Regular cardiac myocyte (primary cell): ENCODE results near the gene DERA. TPM values are rescaled to one million over a fixed set of nuclear protein-coding genes. Genes with fewer than 3 reads are reported as not detected.

ENCODE experiments used
- total RNA-seq: library from RNA; depleted of rRNA; stranded (reverse); fragments of >200 nt; gene quantifications from 2 replicates; pipeline ENCODE4 v1.2.3, GENCODE V29; 2014

DERA gene
- 44.5 and 65.6 TPM in 2 replicates for total RNA-seq

DNA sequence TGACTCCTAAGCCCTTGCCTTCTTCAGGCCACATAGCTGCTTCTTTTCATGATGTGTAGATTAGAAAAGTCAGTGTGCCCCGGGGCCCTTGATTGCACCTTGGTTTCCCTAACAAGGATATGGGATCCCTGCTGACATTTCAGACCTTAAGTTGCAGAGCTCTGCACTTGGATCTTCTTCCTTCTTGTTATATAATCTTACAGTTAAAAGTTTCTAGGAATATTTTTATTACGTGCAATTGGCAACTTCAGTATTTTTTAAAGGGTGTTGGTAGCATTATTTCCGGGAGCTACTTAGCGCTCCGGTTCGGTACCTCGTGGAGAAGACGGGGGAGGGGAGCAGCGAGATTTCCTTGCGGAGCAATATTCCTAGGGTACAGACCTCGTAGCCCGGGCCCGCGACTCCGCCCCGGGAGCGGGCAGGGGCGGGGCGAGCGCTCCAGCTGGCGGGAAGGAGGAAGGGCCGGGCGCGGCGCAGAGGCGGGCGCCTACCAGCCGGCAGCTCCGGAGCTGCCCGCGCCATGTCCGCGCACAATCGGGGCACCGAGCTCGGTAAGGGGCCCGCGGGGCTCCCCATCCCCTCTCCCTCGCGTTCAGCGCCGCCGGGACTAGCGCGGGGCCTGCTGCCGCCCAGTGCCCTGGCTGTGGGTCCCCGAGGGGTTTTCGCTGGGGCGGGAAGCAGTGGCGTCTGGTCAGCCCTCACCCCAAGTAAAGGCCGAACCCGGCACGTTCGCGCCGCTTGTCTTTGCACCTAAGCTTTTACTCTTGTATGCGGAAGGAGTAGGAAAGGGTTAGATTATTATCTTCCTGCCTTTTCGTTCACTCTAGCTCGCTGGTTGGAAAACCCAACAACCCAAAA, at the start of gene DERA:
TSS of gene DERA (plus strand) at position 469 of the 858 bp plus-strand sequence. CDS start at position 521, 52 bp downstream.

DNA sequence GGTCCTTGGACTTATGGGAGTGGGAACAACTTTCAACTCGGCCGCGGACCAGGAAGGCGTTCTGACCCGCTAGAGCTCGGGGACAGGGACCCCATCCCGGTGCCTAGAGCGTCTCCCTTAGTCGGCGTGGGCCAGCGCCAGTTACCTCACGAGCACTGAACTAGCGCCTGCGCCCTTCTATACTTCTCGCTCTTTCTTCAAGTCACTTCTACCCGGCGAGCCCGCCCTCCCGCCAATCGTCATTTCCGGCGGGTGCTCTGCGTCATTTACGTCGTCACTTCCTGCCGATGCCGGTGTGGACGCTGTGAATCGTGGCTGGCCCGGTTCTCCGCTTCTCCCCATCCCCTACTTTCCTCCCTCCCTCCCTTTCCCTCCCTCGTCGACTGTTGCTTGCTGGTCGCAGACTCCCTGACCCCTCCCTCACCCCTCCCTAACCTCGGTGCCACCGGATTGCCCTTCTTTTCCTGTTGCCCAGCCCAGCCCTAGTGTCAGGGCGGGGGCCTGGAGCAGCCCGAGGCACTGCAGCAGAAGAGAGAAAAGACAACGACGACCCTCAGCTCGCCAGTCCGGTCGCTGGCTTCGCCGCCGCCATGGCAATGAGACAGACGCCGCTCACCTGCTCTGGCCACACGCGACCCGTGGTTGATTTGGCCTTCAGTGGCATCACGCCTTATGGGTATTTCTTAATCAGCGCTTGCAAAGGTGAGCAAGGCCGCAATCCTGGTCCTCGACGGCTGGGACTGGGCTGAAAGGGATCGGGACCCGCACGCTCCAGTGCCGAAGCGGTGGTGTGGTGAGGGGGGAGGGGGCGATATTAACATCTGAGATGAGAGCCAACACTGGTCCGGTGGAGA, 28.8 kb upstream of the DERA start, which contains the start of gene STRAP:
TSS of gene STRAP (plus strand) at position 270 of the 854 bp plus-strand sequence. CDS start at position 591, 321 bp downstream.

Other genes with a start within 250 kb of the DERA start
- gene EPS8, start 121.9 kb upstream of the DERA start, total RNA-seq: 150 and 165 TPM in 2 replicates
- 59.2 and 131 TPM in 2 replicates for gene STRAP, start 28.9 kb upstream of the DERA start, total RNA-seq